T-cell (primary cell): ENCODE measurements around the gene FBXO4. TPM values are rescaled to one million over a fixed set of nuclear protein-coding genes. Genes with fewer than 3 reads are reported as not detected.

Experiments
- ATAC-seq, 4 experiments: fragments of 200-7000 bp in 3 of 4; fragments of 150-1000 bp in 1 of 4; cut with Tn5 transposase; replicated peaks in 1 of 4; 1 replicate in 3 of 4; 2 replicates in 1 of 4; pipeline ENCODE4 v1.10.0; 2021; ENCODE audit warnings: moderate library complexity in 3 of 4, mild to moderate bottlenecking in 2 of 4, moderate number of reproducible peaks in 1 of 4
- CTCF ChIA-PET, 2 donors: fragments of 300-600 bp; sonication (Branson Sonifier 250); formaldehyde crosslinking; loops; one replicate each; lab custom pipeline; 2022; ENCODE audit warnings: antibody characterized with exemption in 2 of 2; lab: Charles Lee
- POLR2A ChIA-PET, 2 donors: fragments of 300-600 bp; sonication (Branson Sonifier 250); formaldehyde crosslinking; loops; one replicate each; lab custom pipeline; 2022; ENCODE audit warnings: antibody characterized with exemption in 2 of 2; lab: Charles Lee
- DNase-seq, 35 experiments: peaks; one replicate each; pipeline versions ENCODE4 v3.0.0 to v3.0.0-alpha.2; 2013 to 2023
- H3K27ac ChIP-seq: one replicate; pipeline ENCODE4 v1.5.1; 2013; ENCODE audit warnings: low read length
- H3K27me3 ChIP-seq, 2 experiments: replicated peaks in 1 of 2; 1 replicate in 1 of 2; 2 replicates in 1 of 2; pipeline versions ENCODE4 v1.6.1 to v1.7.0; 2013; ENCODE audit warnings: low read length in 1 of 2, mixed read lengths in 1 of 2; ENCODE audit not compliant: control insufficient read depth in 2 of 2, insufficient read depth in 2 of 2; ENCODE audit errors: extremely low read depth in 1 of 2
- H3K36me3 ChIP-seq, 2 donors: 1 replicate in 1 of 2; 2 replicates in 1 of 2; pipeline versions ENCODE4 v1.6.1 to v1.7.0; 2013; ENCODE audit warnings: low read length in 1 of 2; ENCODE audit not compliant: control insufficient read depth in 2 of 2, insufficient read depth in 1 of 2; ENCODE audit errors: extremely low read depth in 1 of 2
- H3K4me1 ChIP-seq, 2 experiments: 1 replicate in 1 of 2; 2 replicates in 1 of 2; pipeline versions ENCODE4 v1.6.1 to v1.7.0; 2013; ENCODE audit warnings: low read length in 2 of 2, mixed read lengths in 1 of 2; ENCODE audit not compliant: insufficient read depth in 2 of 2, control insufficient read depth in 1 of 2; ENCODE audit errors: extremely low read depth in 1 of 2
- H3K4me3 ChIP-seq, 2 donors: 1 replicate in 1 of 2; 2 replicates in 1 of 2; pipeline versions ENCODE4 v1.5.1 to v1.7.0; 2013; ENCODE audit warnings: mild to moderate bottlenecking in 2 of 2, low read length in 1 of 2, moderate library complexity in 1 of 2; ENCODE audit not compliant: control insufficient read depth in 1 of 2; ENCODE audit errors: extremely low read depth in 1 of 2
- H3K9me3 ChIP-seq: 2 replicates; pipeline ENCODE4 v1.7.0; 2013
- H3K27ac Mint-ChIP-seq, 2 donors: one replicate each; pipeline ENCODE4 v1.8.0; 2020 to 2021; ENCODE audit warnings: mild to moderate bottlenecking in 2 of 2, mixed read lengths in 2 of 2
- H3K27me3 Mint-ChIP-seq, 2 donors: one replicate each; pipeline ENCODE4 v1.8.0; 2021 to 2022; ENCODE audit warnings: mixed read lengths in 2 of 2
- H3K36me3 Mint-ChIP-seq: one replicate; pipeline ENCODE4 v1.8.0; 2021; ENCODE audit warnings: mixed read lengths
- H3K4me1 Mint-ChIP-seq, 3 donors: one replicate each; pipeline ENCODE4 v1.8.0; 2020 to 2022; ENCODE audit warnings: mixed read lengths in 3 of 3, mild to moderate bottlenecking in 1 of 3
- H3K4me3 Mint-ChIP-seq, 3 donors: one replicate each; pipeline ENCODE4 v1.8.0; 2020 to 2022; ENCODE audit warnings: mild to moderate bottlenecking in 3 of 3, mixed read lengths in 3 of 3, moderate library complexity in 3 of 3
- H3K9me3 Mint-ChIP-seq, 3 donors: one replicate each; pipeline ENCODE4 v1.8.0; 2020 to 2022; ENCODE audit warnings: mixed read lengths in 3 of 3
- WGBS: methylation state at CpG from one replicate; pipeline ENCODE4 v1.1.5; 2013; ENCODE audit warnings: missing lambda C conversion rate; ENCODE audit not compliant: insufficient coverage; 5-methylcytosine and 5-hydroxymethylcytosine counted together
- total RNA-seq, 35 experiments: library from RNA in 6 of 35; stranded (reverse) in 6 of 35; fragments of 120-200 nt in 1 of 35; gene quantifications; one replicate each; pipeline versions ENCODE4 v1.2.1 to v1.2.4 and lab custom pipeline; 2013 to 2026

The FBXO4 gene
- total RNA-seq, 5 donors from 2014 or later (not counting 1 experiment from before 2014, with no cell fraction given), result 11.3 to 17.3 (median 13.7) TPM

GRCh38 chr5:41896230-41896629 lies 28.9 kb upstream of the FBXO4 start:
- H3K36me3 ChIP-seq, result no peaks in the 10 kb centered on the region
- H3K27me3 ChIP-seq, result peaks cover 2 to 5% of the 10 kb centered on the region in 2 experiments
- WGBS, result 20% methylated on average over 2 of the region's 2 CpGs
- CTCF ChIA-PET, result interaction anchor here (0.5 to 1.0 kb wide), 2 partner anchors 40 to 58 kb away, joined by 3 to 6 read pairs; no protein-coding TSS in a partner anchor
- Mint-ChIP-seq H3K27ac (no peak overlapping the region), H3K4me1 (peaks cover 0 to 10% (median 3%) of the 10 kb centered on the region in 3 donors), H3K36me3 (no peaks in the 10 kb centered on the region), H3K4me3 (no peak overlapping the region), H3K9me3 (no peaks in the 10 kb centered on the region), H3K27me3 (peaks cover 19 to 29% of the 10 kb centered on the region in 2 donors)
- no peak for ATAC-seq
- no peak for DNase-seq
- H3K4me1 ChIP-seq, result no peaks in the 10 kb centered on the region
- H3K4me3 ChIP-seq, result no peak overlapping the region
- H3K27ac ChIP-seq, result no peak overlapping the region
- H3K9me3 ChIP-seq, result no peaks in the 10 kb centered on the region
- POLR2A ChIA-PET, result no interaction called here

- Histone ChIP-seq H3K4me3 (peak overlapping the region; percentile 83 to 90), H3K36me3 (peaks cover 0 to 7% of the 10 kb centered on the region in 2 donors), H3K27ac (peak overlapping the region; percentile 85), H3K9me3 (no peaks in the 10 kb centered on the region), H3K27me3 (peaks cover 2 to 3% of the 10 kb centered on the region in 2 experiments), H3K4me1 (peaks cover 13 to 16% of the 10 kb centered on the region in 2 experiments)
- Mint-ChIP-seq H3K27me3 (peaks cover 0 to 4% of the 10 kb centered on the region in 2 donors), H3K4me1 (peaks cover 36 to 43% (median 43%) of the 10 kb centered on the region in 3 donors), H3K27ac (peak overlapping the region; percentile 98 to 99), H3K36me3 (peaks cover 14% of the 10 kb centered on the region), H3K4me3 (peak overlapping the region; percentile 82 to 99 (median 98)), H3K9me3 (no peaks in the 10 kb centered on the region)
- DNase-seq, result no peak
- no peak for ATAC-seq
- POLR2A ChIA-PET, result interaction anchor here (0.5 to 2.3 kb wide), 11 partner anchors 20 to 1089 kb away, joined by 3 to 22 read pairs (median 5); partner anchors contain the start of genes FBXO4 (in 1 of the 2) and OXCT1 (in 1 of the 2)
- CTCF ChIA-PET, result interaction anchor here in 1 of 2 donors (1.0 to 2.7 kb wide), 7 partner anchors 12 to 154 kb away, joined by 3 to 13 read pairs (median 8); partner anchors contain the start of genes FBXO4 and OXCT1
- 34% methylated on average over 5 of the region's 8 CpGs for WGBS
Measured at GRCh38 chr5:41903382-41903891, 21.6 kb upstream of the FBXO4 start.

- Mint-ChIP-seq H3K4me1 (peaks cover 36 to 45% (median 43%) of the 10 kb centered on the region in 3 donors), H3K4me3 (peak within 1 kb of the TSS; percentile 82 to 99 (median 98)), H3K27me3 (peaks cover 0 to 4% of the 10 kb centered on the region in 2 donors), H3K36me3 (peaks cover 14% of the 10 kb centered on the region), H3K9me3 (no peaks in the 10 kb centered on the region), H3K27ac (peak within 1 kb of the TSS; percentile 98 to 99)
- Histone ChIP-seq H3K27me3 (peaks cover 0 to 2% of the 10 kb centered on the region in 2 experiments), H3K27ac (peak within 1 kb of the TSS; percentile 85), H3K36me3 (peaks cover 0 to 14% of the 10 kb centered on the region in 2 donors), H3K4me3 (peak within 1 kb of the TSS; percentile 83 to 90), H3K9me3 (no peaks in the 10 kb centered on the region), H3K4me1 (peaks cover 13 to 16% of the 10 kb centered on the region in 2 experiments)
- ChIA-PET CTCF (interaction anchor here (0.6 to 2.7 kb wide), 12 partner anchors 11 to 991 kb away, joined by 3 to 13 read pairs (median 5); partner anchors contain the start of genes FBXO4 (in 1 of the 2) and OXCT1 (in 1 of the 2)), POLR2A (interaction anchor here (0.5 to 2.3 kb wide), 14 partner anchors 9 to 1088 kb away, joined by 3 to 22 read pairs (median 4); partner anchors contain the start of genes FBXO4 (in 2 of the 2) and OXCT1 (in 1 of the 2))
- WGBS, result under 1% methylated on average over 38 of the region's 55 CpGs
- DNase-seq (peak; percentile 90 to 98 (median 94)), ATAC-seq (peak; percentile 90 to 97 (median 95))
Measured at GRCh38 chr5:41903892-41904799, 20.9 kb upstream of the FBXO4 start, which contains the start of gene RIMOC1. RIMOC1 (plus strand) TSS chr5:41904344; CDS start chr5:41904368, 24 bp downstream.

GRCh38 chr5:41906151-41906550 lies 18.9 kb upstream of the FBXO4 start:
- no peak overlapping the region for H3K27ac ChIP-seq
- no peaks in the 10 kb centered on the region for H3K9me3 ChIP-seq
- peaks cover 0 to 1% of the 10 kb centered on the region in 2 donors for H3K27me3 Mint-ChIP-seq
- H3K4me3 Mint-ChIP-seq, result no peak overlapping the region
- ATAC-seq, result no peak
- peaks cover 13 to 16% of the 10 kb centered on the region in 2 experiments for H3K4me1 ChIP-seq
- CTCF ChIA-PET, result interaction anchor here in 1 of 2 donors (1.4 to 2.7 kb wide), 2 partner anchors 36 to 50 kb away, joined by 4 to 13 read pairs; partner anchors contain the start of gene OXCT1
- POLR2A ChIA-PET, result no interaction called here
- H3K27ac Mint-ChIP-seq, result no peak overlapping the region
- WGBS, result no CpG with 5 or more reads among the region's 2 CpGs
- H3K4me3 ChIP-seq, result no peak overlapping the region
- H3K36me3 ChIP-seq, result peaks cover 0 to 27% of the 10 kb centered on the region in 2 donors
- peaks cover 45 to 48% (median 46%) of the 10 kb centered on the region in 3 donors for H3K4me1 Mint-ChIP-seq
- no peaks in the 10 kb centered on the region for H3K9me3 Mint-ChIP-seq
- no peaks in the 10 kb centered on the region for H3K27me3 ChIP-seq
- H3K36me3 Mint-ChIP-seq, result peaks cover 27% of the 10 kb centered on the region
- no peak for DNase-seq

GRCh38 chr5:41908374-41909079 lies 16.6 kb upstream of the FBXO4 start:
- POLR2A ChIA-PET, result interaction anchor here in 1 of 2 donors (0.6 to 0.8 kb wide), 2 partner anchors 17 to 1467 kb away, joined by 4 to 5 read pairs; partner anchors contain the start of gene FBXO4
- 100% methylated on average over 2 of the region's 4 CpGs for WGBS
- peaks cover 0 to 1% of the 10 kb centered on the region in 2 donors for H3K27me3 Mint-ChIP-seq

More at GRCh38 chr5:41908374-41909079, 16.6 kb upstream of the FBXO4 start:
- H3K36me3 Mint-ChIP-seq, result peaks cover 48% of the 10 kb centered on the region
- Histone ChIP-seq H3K27me3 (no peaks in the 10 kb centered on the region), H3K9me3 (no peaks in the 10 kb centered on the region), H3K4me3 (no peak overlapping the region), H3K36me3 (peaks cover 0 to 45% of the 10 kb centered on the region in 2 donors), H3K4me1 (peaks cover 9 to 13% of the 10 kb centered on the region in 2 experiments), H3K27ac (no peak overlapping the region)
- ATAC-seq (no peak), DNase-seq (no peak)
- CTCF ChIA-PET, result no interaction called here
- no peaks in the 10 kb centered on the region for H3K9me3 Mint-ChIP-seq
- peaks cover 42 to 46% (median 43%) of the 10 kb centered on the region in 3 donors for H3K4me1 Mint-ChIP-seq
- H3K4me3 Mint-ChIP-seq, result no peak overlapping the region
- no peak overlapping the region for H3K27ac Mint-ChIP-seq
